Brain microvascular endothelial cell (primary cell): ENCODE results near the gene ZFAND4.
"Not testable (repeated sequence)": the region's sequence is repeated elsewhere in the genome, so short reads cannot be mapped to it uniquely, and the experiment has no call there.

Experiments
- DNase-seq: peaks from one replicate; pipeline ENCODE4 v3.0.0-alpha.2; 2020
- H3K27ac ChIP-seq: fragments of 250-450 bp; sonication (Bioruptor Pico); 2 replicates; pipeline ENCODE4 v1.5.1; 2020; ENCODE audit warnings: mild to moderate bottlenecking, moderate library complexity
- H3K27me3 ChIP-seq: fragments of 250-450 bp; sonication (Bioruptor Pico); replicated peaks from 2 replicates; pipeline ENCODE4 v1.5.1; 2020; ENCODE audit warnings: mild to moderate bottlenecking
- H3K36me3 ChIP-seq: fragments of 250-450 bp; sonication (Bioruptor Pico); replicated peaks from 2 replicates; pipeline ENCODE4 v1.5.1; 2020; ENCODE audit warnings: mild to moderate bottlenecking
- H3K4me3 ChIP-seq: 2 replicates; pipeline ENCODE4 v1.5.1; 2011; ENCODE audit warnings: low read depth, mild to moderate bottlenecking, control low read depth, low read length, moderate library complexity
- in situ Hi-C: cut with HindIII; loops from 2 replicates; pipeline ENCODE4 v1.10.0; 2017; ENCODE audit warnings: low sequenced_read_pairs, low pct_ligation_motif_present
- TF ChIP-seq, protein P1 (sequence below): IDR thresholded peaks from 2 replicates; pipeline ENCODE4 v1.5.1; 2011; ENCODE audit warnings: low read depth, mild to moderate bottlenecking, moderate library complexity, low read length, control low read depth, inconsistent platforms; ENCODE audit errors: missing control alignments

The ZFAND4 gene

DNA sequence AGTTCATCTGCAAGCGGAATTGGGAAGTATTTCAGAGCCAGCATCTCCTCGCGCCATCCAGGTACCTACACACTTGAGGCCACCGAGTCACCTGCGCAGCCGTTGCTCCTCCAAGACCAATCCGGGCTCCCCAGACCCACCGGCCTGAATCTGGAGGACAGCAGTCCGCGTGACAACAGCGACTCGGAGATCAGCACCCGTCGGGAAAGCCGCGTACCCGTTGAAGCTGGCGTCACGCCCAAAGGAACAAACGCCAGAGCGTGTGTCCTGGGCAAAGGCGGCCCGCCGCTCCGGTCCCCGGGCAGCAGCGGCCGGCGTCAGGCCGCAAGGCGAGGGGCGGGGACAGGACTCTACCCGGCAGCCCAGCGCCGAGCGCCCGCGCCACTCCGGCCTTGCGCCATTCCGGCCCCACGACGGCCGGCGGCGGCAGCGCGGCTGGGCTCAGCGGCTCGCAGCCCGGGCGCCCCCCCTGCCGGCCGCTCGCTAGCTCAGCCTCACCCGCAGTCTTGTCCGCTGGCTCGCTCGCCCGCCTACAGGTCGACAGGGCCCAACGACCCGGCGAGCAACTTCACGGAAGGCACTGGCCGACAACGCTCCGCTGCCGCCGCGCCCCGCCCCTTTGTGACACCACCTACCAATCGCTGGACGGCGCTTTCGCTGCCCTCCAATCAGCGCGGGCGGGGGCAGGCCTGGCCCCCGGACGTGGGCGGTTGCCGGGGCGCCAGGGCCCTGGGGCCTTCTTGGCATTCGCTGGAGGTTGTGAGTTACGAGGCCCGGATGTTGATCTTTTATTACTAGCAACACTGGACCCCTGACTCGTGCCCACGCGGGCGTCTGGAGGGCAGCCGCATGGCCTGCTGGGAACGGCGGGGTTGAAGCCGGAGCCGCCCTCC is at the start of gene ZFAND4:
Gene ZFAND4, minus strand, starts transcription at position 592 of the 893 bp plus-strand sequence. CDS start 9,047 bp downstream, outside the sequence.
- in situ Hi-C loops = no loop called here

DNA sequence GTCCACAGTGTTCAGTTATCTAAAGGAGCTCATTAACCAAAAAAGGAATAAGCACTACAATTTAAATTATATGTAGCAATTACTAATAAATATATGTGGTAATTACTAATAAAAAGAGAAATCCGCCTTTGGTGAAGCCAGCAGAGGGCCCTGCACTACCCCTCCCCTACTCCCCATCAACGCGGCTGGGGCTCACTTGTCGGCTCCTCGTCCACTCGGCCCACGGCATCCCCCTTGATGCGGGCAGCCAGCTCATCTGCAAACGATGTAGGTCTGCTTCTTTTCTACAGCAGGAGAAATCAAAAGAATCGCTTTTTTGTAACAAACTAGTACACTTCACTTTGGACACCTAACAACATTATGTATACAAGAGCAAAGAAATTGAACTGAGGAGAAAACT is 48.9 kb upstream of the ZFAND4 start:
- H3K27ac ChIP-seq, in situ Hi-C loops, H3K36me3 ChIP-seq, DNase-seq, H3K27me3 ChIP-seq, H3K4me3 ChIP-seq: not testable (repeated sequence)

More for the DNA sequence above, at the start of gene ZFAND4:
- H3K4me3 ChIP-seq = peak within 1 kb of the TSS; percentile 86
- peak within 1 kb of the TSS; percentile 43 for H3K27ac ChIP-seq
- no peaks in the 10 kb centered on the region for H3K36me3 ChIP-seq
- peak; percentile 94 for DNase-seq
- no peaks in the 10 kb centered on the region for H3K27me3 ChIP-seq
- TF ChIP-seq, protein P1, sequence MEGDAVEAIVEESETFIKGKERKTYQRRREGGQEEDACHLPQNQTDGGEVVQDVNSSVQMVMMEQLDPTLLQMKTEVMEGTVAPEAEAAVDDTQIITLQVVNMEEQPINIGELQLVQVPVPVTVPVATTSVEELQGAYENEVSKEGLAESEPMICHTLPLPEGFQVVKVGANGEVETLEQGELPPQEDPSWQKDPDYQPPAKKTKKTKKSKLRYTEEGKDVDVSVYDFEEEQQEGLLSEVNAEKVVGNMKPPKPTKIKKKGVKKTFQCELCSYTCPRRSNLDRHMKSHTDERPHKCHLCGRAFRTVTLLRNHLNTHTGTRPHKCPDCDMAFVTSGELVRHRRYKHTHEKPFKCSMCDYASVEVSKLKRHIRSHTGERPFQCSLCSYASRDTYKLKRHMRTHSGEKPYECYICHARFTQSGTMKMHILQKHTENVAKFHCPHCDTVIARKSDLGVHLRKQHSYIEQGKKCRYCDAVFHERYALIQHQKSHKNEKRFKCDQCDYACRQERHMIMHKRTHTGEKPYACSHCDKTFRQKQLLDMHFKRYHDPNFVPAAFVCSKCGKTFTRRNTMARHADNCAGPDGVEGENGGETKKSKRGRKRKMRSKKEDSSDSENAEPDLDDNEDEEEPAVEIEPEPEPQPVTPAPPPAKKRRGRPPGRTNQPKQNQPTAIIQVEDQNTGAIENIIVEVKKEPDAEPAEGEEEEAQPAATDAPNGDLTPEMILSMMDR = peak; percentile 46

DNA sequence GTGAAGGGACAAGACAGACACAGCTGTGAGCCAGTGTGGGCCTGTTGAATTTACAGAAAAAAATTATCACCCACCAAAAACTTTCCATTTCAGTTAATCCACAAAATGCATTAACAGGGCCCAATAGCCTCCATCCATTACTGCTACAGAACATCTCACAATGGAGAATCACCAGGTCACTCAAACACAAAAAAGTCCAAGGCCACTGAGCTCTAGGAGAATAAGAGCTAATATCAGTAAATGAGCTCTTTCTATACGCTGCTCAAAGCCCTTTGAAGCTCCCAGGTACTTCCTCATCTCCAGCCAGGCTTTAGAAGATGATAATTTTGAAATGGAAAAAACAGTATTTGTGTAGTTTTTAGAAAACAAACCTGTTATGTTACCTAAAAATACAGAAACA is 45.1 kb upstream of the ZFAND4 start:
- H3K27me3 ChIP-seq, H3K27ac ChIP-seq, H3K36me3 ChIP-seq, DNase-seq, in situ Hi-C loops, H3K4me3 ChIP-seq: not testable (repeated sequence)

DNA sequence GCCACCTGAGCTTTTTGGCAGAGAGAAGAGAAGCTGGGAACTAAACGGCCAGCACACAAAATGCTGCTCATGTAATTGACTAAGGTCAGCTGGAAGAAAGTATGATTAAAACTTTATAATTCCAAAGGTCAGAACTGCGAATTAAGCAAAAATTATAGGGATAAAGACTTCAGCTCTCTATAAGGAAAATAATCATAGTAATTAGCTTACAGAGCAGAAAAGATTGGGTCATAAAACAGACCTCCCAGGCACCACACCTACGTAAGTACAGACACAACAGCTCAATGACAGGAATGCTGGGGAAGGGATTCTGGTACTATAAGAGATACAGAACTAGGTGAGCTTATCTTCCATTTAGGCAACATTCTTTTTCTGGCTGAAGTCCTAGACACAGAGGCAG is 44.5 kb upstream of the ZFAND4 start:
- in situ Hi-C loops, H3K27me3 ChIP-seq, H3K36me3 ChIP-seq, H3K27ac ChIP-seq, DNase-seq, H3K4me3 ChIP-seq: not testable (repeated sequence)

DNA sequence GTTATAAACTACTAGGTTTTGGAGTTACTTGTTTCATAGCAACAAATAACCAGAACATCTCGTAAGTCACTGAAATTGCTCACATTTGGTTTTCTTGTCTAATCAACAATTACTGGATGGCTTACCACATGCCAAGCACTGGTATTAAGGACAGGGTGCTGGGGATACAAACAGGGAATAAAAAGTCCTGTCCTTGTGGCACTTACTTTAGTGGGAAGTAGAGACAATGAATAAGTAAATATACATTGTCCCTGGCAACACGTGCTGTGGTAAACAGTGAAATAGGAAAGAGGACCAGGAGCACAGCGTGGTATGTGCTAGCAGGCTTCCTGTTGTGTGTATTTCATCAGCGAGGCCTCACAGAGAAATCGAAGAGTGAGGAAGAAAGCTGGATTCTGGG is 38.7 kb upstream of the ZFAND4 start:
- H3K27me3 ChIP-seq, DNase-seq, H3K4me3 ChIP-seq, in situ Hi-C loops, H3K36me3 ChIP-seq, H3K27ac ChIP-seq: not testable (repeated sequence)

DNA sequence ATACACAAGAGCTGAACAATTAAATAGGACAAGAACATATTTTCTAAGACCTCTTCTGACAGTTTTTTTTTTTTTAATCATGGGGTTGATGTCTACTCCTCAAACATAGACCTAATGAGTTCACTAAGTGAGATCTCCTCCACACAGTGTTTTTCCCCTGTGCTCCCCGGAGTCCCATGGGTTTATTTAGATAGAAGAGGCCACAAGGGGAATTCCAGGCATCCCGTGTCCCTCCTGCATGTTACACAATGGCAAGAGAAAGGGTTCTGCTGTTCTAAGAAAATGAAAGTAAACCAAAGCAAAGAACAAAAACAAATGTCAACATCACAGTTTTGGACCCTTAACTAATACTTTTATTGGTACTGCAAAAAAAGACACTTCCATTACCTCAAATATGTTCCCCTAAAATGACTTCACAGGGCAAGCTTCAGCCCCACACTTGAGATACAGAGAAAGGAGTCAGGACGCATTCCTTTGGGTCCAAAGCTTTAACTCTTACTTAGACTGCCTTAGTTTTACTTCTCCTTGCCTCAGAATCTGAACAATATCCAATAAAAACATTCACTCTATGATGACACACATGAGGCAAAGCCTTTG is 37.7 kb upstream of the ZFAND4 start:
- H3K27me3 ChIP-seq, H3K4me3 ChIP-seq, H3K36me3 ChIP-seq, in situ Hi-C loops: not testable (repeated sequence)
- DNase-seq = peak; percentile 33
- H3K27ac ChIP-seq = peak overlapping the region; percentile 81

DNA sequence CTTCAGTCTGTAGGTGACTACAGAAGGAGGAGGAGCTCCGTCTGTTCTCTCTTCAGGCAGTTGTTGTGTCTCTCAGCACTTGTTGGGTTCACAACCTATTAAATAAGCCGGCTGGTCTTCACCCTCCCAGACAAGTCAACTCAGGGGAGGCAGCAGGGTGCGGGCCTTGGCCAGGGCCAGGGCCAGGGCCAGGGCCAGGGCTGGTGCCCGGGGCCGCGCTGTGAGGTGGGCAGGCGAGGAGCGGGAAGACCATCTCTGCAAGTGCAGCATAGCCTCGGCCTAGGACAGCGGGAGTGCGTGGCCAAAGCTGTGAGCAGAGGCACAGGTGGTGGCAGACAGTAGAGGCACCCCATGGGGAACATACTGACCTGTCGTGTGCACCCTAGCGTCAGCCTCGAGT is 5.9 kb upstream of the ZFAND4 start:
- H3K27me3 ChIP-seq, H3K36me3 ChIP-seq, DNase-seq, in situ Hi-C loops, H3K4me3 ChIP-seq, H3K27ac ChIP-seq: not testable (repeated sequence)

DNA sequence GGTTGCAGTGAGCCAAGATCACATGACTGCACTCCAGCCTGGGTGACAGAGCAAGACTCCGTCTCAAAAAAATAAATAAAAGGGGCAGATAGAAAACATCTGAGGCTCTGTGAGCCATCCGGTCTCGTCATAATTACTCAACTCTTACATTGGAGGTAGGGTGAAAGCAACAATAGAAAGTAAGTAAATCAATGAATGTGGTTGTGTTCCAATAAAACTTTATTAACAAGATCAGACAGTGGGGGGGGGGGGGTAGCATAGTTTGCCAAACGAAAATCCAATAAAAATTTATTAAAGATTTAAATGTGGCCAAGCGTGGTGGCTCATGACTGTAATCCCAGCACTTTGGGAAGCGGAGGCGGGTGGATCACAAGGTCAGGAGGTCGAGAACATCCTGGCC is 2.8 kb upstream of the ZFAND4 start:
- in situ Hi-C loops = no loop called here
- H3K4me3 ChIP-seq = no peak overlapping the region
- no peak overlapping the region for H3K27ac ChIP-seq
- no peaks in the 10 kb centered on the region for H3K36me3 ChIP-seq
- no peaks in the 10 kb centered on the region for H3K27me3 ChIP-seq
- DNase-seq = no peak
- TF ChIP-seq, protein P1 = no peak
